HT1080 (cell line): Measurements from ENCODE around the gene RGS5. TPM values are rescaled to one million over a fixed set of nuclear protein-coding genes. Genes with fewer than 3 reads are reported as not detected.
"Not testable (repeated sequence)": the region's sequence is repeated elsewhere in the genome, so short reads cannot be mapped to it uniquely, and the experiment has no call there.

Experiments
- DNase-seq: peaks from one replicate; pipeline ENCODE4 v3.0.0-alpha.2; 2015; ENCODE audit warnings: low read depth
- polyA plus RNA-seq, 2 experiments: library from polyadenylated mRNA; depleted of rRNA; stranded (reverse); fragments of >200 nt; gene quantifications; 2 replicates each; pipeline ENCODE4 v1.2.3, GENCODE V29; 2015
- total RNA-seq: library from RNA; depleted of rRNA; stranded (reverse); fragments of >200 nt; shearing (Covaris generic); gene quantifications from 2 replicates; pipeline ENCODE4 v1.2.3, GENCODE V29; 2014; rRNA removed

The RGS5 gene
- total RNA-seq, result 1.8 and 8.6 TPM in 2 replicates
- 5.7 and 6.2 TPM in 2 replicates for polyA plus RNA-seq (2015; cell fraction: cytosol; rRNA removed)
- 5.4 and 7.2 TPM in 2 replicates for polyA plus RNA-seq (2015; cell fraction: nucleus; rRNA removed)

- peak; percentile 14 for DNase-seq
Measured at GRCh38 chr1:163202833-163203451, at the start of gene RGS5. Gene RGS5, minus strand, starts transcription at chr1:163202916. Its CDS starts 81 bp downstream, at chr1:163202835.

- DNase-seq, result no peak
Measured at GRCh38 chr1:163250382-163250974, 47.8 kb upstream of the RGS5 start.

- DNase-seq, result no peak
Measured at GRCh38 chr1:163248064-163248463, 45.3 kb upstream of the RGS5 start.

DNA sequence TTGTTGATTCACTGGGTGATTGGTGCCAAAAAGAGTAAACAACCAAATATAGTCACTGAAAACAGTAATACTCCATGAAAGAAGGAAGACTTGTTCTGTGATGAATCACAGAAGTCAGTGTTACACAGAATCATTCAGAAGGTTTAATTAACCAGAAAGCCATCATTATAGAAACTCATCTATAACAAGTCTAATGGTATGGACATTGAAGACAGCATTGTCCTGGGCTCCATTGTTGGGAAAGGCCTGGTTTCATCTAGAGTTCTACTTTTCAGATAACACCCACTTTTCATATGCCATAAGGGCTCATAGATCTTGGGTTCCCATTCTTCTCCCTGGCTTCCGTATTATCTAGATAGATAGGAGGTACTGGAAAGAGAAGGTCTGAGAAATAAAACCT, 41.9 kb upstream of the RGS5 start:
- DNase-seq, result not testable (repeated sequence)

- no peak for DNase-seq
Measured at GRCh38 chr1:163241746-163242145, 39.0 kb upstream of the RGS5 start.

GRCh38 chr1:163240705-163241104, 38.0 kb upstream of the RGS5 start:
- DNase-seq, result no peak

DNA sequence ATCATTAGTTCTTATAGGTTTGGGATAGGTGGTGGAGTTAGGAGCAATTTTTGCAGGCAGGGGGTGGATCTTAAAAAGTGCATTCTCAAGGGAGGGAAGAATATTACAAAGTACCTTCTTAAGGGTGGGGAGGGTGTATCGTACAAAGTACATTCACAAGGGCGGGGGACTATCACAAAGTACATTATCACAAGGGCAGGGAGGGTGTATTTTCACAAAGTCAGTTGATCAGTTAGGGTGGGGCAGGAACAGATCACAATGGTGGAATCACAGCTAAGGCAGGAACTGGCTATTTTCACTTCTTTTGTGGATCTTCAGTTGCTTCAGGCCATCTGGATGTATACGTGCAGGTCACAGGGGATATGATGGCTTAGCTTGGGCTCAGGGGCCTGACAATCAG, 30.9 kb upstream of the RGS5 start:
- not testable (repeated sequence) for DNase-seq

GRCh38 chr1:163231385-163231784, 28.7 kb upstream of the RGS5 start:
- peak; percentile 2 for DNase-seq

GRCh38 chr1:163230827-163231226, 28.1 kb upstream of the RGS5 start:
- no peak for DNase-seq

- DNase-seq, result not testable (repeated sequence)
Measured at GRCh38 chr1:163228271-163228670, 25.6 kb upstream of the RGS5 start.

DNA sequence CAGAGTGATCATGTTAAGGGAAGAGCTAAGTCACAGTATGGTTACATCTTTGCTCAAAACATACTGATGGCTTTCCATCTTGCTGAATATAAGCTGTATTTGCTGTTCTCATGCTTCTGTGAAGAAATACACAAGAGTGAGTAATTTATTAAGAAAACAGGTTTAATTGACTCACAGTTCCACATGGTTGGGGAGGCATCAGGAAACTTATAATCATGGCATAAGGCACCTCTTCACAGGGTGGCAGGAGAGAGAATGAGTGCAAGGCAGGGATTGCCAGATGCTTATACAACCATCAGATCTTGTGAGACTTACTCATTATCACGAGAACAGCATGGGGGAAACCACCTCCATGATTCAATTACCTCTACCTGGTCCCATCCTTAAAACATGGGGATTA, 24.4 kb upstream of the RGS5 start:
- peak; percentile 47 for DNase-seq

- no peak for DNase-seq
Measured at GRCh38 chr1:163213626-163214025, 10.9 kb upstream of the RGS5 start.

GRCh38 chr1:163211667-163212066, 9.0 kb upstream of the RGS5 start:
- DNase-seq, result no peak

DNA sequence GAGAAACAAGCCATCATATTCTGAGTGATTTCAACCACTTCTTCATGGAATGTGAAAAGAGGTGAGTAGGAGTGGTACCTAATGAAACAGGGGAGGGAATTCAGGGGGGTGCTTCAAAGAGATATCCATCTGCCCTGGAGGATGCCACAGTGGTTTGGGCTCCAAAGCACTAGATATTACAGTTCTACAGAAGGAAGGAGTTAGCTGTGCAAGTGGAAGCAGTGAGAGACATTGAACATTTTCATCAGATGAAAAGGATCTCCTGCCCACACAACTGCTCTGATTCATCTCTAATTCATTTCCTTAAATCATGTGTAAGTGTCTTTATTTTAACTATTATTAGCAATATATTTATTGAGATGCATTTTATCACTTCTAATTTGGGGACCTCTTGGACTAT, 2.8 kb upstream of the RGS5 start:
- DNase-seq, result peak; percentile 25

- DNase-seq, result no peak
Measured at GRCh38 chr1:163203561-163203960, 845 bp upstream of the RGS5 start.

DNA sequence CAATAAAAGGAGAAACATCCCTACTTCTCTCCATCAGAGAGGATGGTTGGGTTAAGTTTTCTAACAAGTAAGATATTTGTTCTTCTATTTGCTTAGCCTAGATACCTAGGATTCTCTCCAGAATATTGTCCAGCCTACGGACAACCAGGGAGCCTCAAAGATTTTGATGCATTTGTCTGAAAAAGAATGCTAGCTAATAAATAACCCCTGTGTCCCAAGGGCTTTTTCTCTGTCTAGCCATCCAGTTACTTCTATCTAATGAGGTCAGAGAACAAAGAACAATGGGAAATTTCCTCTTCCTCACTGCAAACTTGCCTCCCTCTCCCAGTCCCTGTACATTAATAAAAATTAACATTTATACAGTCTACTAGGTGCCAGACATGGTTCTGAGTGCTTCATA, 810 bp downstream of the RGS5 start:
- DNase-seq, result no peak

DNA sequence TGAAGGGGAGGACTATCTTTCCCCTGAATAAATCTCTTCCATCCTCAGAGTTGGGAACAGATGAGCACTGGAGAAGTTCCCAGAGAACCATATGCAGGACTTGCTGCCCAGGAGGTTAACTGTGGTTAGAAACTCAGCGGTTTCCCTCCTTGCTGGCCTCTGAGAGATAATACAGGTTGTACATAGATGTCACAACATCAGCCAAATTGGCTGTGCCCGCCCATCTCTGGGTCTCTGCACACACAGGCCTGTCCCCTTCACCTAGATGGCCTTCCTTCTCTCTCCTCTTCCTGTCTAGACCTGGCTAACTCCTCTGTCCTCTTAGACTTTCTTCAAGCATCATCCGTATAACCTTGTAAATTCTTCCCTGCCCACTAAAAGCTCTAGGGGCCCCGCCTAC, 5.7 kb downstream of the RGS5 start:
- no peak for DNase-seq

DNA sequence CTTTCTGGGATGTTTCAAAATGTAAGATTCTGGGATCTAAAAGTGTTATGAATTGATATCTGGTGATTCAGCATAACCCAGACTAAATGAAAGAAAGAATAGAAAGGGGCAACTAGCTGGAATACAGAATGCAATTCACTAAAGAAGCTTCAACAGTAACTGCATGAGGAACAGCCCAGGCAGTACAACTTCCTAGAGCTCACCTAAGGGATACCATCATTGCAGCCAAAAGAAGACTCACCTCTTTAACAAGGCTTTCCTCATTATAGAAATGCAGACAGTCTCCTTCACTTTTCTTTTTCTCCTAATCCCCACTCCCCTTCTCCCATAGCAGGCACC, 6.3 kb downstream of the RGS5 start:
- DNase-seq, result no peak

GRCh38 chr1:163195728-163196448, 6.8 kb downstream of the RGS5 start:
- DNase-seq, result peak; percentile 56

GRCh38 chr1:163191301-163191700, 11.4 kb downstream of the RGS5 start:
- DNase-seq, result no peak

DNA sequence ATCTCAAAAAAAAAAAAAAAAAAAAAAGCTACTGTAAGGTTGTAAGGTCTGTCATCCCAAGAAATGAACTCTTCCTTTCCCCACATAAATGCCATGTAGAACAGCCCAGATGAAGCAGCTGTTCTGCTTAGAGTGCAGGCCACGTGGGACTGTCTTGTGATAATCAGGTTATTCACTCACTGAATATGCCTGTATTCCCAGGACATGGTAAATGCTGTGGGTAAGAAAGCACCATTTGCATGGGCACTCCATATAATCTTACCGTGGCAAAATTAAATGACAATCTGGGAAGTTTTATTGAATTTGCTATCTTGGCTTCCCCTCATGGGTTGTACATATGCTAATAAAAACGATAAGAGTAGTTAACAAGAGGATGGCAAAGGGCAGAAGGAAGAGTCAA, 13.8 kb downstream of the RGS5 start:
- no peak for DNase-seq

DNA sequence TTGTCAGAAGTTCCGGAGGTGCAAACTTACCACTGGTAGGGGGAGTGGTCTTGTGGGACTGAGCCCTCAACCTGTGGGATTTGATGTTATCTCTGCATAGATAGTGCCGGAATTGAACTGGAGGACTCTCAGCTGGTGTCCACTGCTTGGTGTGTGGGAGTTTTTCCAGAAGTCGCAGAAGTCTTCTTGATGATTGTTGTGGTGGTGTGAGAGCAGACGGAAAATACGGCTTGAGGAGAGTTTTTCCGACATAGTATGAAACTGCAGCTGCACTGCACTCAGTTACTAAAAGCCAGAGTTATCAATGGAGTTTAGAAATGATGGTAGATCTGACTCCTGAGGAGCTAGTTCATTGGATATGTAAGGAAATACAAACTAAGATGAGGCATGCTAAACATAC, 14.9 kb downstream of the RGS5 start:
- no peak for DNase-seq

- DNase-seq, result no peak
Measured at GRCh38 chr1:163186862-163187261, 15.9 kb downstream of the RGS5 start.
